GM23338 (cell line): Measurements from ENCODE around the gene PLEKHA7. TPM values are rescaled to one million over a fixed set of nuclear protein-coding genes. Genes with fewer than 3 reads are reported as not detected.

Source experiments
- ATAC-seq: fragments of 200-7000 bp; cut with Tn5 transposase; 3 replicates; pipeline ENCODE4 v1.9.1; 2020
- DNase-seq: peaks from one replicate; pipeline ENCODE4 v3.0.0-alpha.2; 2015; ENCODE audit warnings: low spot score
- H2AFZ ChIP-seq: fragments of 200-600 bp; sonication (generic); 2 replicates; pipeline ENCODE4 v1.8.0; 2016; ENCODE audit warnings: antibody characterized with exemption, mild to moderate bottlenecking, moderate library complexity
- H3F3A ChIP-seq: fragments of 200-600 bp; sonication (generic); replicated peaks from 2 replicates; pipeline ENCODE4 v1.8.0; 2017; ENCODE audit warnings: antibody characterized with exemption, mixed run types, low read depth
- H3K27ac ChIP-seq: fragments of 200-600 bp; sonication (generic); 2 replicates; pipeline ENCODE4 v1.6.1; 2016; ENCODE audit warnings: low read depth
- H3K27me3 ChIP-seq: fragments of 200-600 bp; sonication (generic); 2 replicates; pipeline ENCODE4 v1.8.0; 2016; ENCODE audit warnings: mild to moderate bottlenecking, mixed run types, moderate library complexity; ENCODE audit not compliant: insufficient read depth
- H3K36me3 ChIP-seq: fragments of 200-600 bp; sonication (generic); 2 replicates; pipeline ENCODE4 v1.8.0; 2016; ENCODE audit warnings: mild to moderate bottlenecking; ENCODE audit not compliant: insufficient read depth
- H3K4me1 ChIP-seq: fragments of 200-600 bp; sonication (generic); 2 replicates; pipeline ENCODE4 v1.8.0; 2016; ENCODE audit warnings: mild to moderate bottlenecking, moderate library complexity; ENCODE audit not compliant: insufficient read depth
- H3K4me2 ChIP-seq: fragments of 200-600 bp; sonication (generic); 2 replicates; pipeline ENCODE4 v1.7.1; 2017; ENCODE audit warnings: mixed run types
- H3K4me3 ChIP-seq: fragments of 200-600 bp; sonication (generic); 2 replicates; pipeline ENCODE4 v1.6.1; 2016; ENCODE audit warnings: mixed run types
- H3K79me2 ChIP-seq: fragments of 200-600 bp; sonication (generic); replicated peaks from 2 replicates; pipeline ENCODE4 v1.8.0; 2017; ENCODE audit warnings: mild to moderate bottlenecking; ENCODE audit not compliant: insufficient read depth
- H3K9me2 ChIP-seq: fragments of 200-600 bp; sonication (generic); 2 replicates; pipeline ENCODE4 v1.8.0; 2017; ENCODE audit not compliant: insufficient read depth
- H4K20me1 ChIP-seq: fragments of 200-600 bp; sonication (generic); replicated peaks from 2 replicates; pipeline ENCODE4 v1.8.0; 2017; ENCODE audit warnings: mild to moderate bottlenecking; ENCODE audit not compliant: insufficient read depth
- H3K27ac Mint-ChIP-seq: 2 replicates; pipeline ENCODE4 v1.8.0; 2020; ENCODE audit warnings: inconsistent platforms, mild to moderate bottlenecking, moderate library complexity, mixed read lengths
- H3K27me3 Mint-ChIP-seq: 3 replicates; pipeline ENCODE4 v1.8.0; 2022; ENCODE audit warnings: low read depth, mild to moderate bottlenecking, moderate library complexity, mixed read lengths, inconsistent platforms; ENCODE audit not compliant: insufficient read depth, poor library complexity
- H3K36me3 Mint-ChIP-seq: 3 replicates; pipeline ENCODE4 v1.8.0; 2021; ENCODE audit warnings: low read depth, mild to moderate bottlenecking, inconsistent platforms, moderate library complexity, mixed read lengths
- H3K4me1 Mint-ChIP-seq: 3 replicates; pipeline ENCODE4 v1.8.0; 2020; ENCODE audit warnings: mild to moderate bottlenecking, inconsistent platforms, mixed read lengths
- H3K4me3 Mint-ChIP-seq: 3 replicates; pipeline ENCODE4 v1.8.0; 2021; ENCODE audit warnings: moderate library complexity, mild to moderate bottlenecking, inconsistent platforms, mixed read lengths
- H3K9me3 Mint-ChIP-seq: 3 replicates; pipeline ENCODE4 v1.8.0; 2020; ENCODE audit warnings: moderate library complexity, mild to moderate bottlenecking, inconsistent platforms, mixed read lengths
- EZH2phosphoT487 ChIP-seq: fragments of 200-600 bp; sonication (generic); IDR thresholded peaks from one replicate; pipeline ENCODE4 v1.8.1; 2018; ENCODE audit warnings: antibody characterized with exemption; ENCODE audit not compliant: unreplicated experiment
- JUNB ChIP-seq: IDR thresholded peaks from one replicate; pipeline ENCODE4 v1.6.1; 2016; ENCODE audit warnings: antibody characterized with exemption; ENCODE audit not compliant: unreplicated experiment
- STAT1 ChIP-seq: IDR thresholded peaks from one replicate; pipeline ENCODE4 v1.6.1; 2016; ENCODE audit warnings: antibody characterized with exemption; ENCODE audit not compliant: unreplicated experiment
- ZNF114 ChIP-seq: fragments of 250-450 bp; sonication (Bioruptor Pico); IDR thresholded peaks from 2 replicates; pipeline ENCODE4 v1.5.0; 2020; ENCODE audit warnings: mild to moderate bottlenecking, moderate library complexity
- ZNF331 ChIP-seq: fragments of 250-450 bp; sonication (Bioruptor Pico); IDR thresholded peaks from 2 replicates; pipeline ENCODE4 v1.5.0; 2020; ENCODE audit warnings: low read depth, mild to moderate bottlenecking, moderate library complexity
- polyA plus RNA-seq: library from polyadenylated mRNA; unstranded; fragments of >200 nt; fragmentation: Nextera tagmentation; extraction: Ambion mirVana; gene quantifications from 2 replicates; pipeline ENCODE4 v1.2.1, GENCODE V29; 2016
- total RNA-seq: library from RNA; depleted of rRNA; stranded (reverse); fragments of >200 nt; shearing (Covaris generic); gene quantifications from 2 replicates; pipeline ENCODE4 v1.2.3, GENCODE V29; 2014
- TF ChIP-seq, protein P1 (sequence below): fragments of 250-450 bp; sonication (Bioruptor Pico); IDR thresholded peaks from 2 replicates; pipeline ENCODE4 v1.5.0; 2020; ENCODE audit warnings: mild to moderate bottlenecking, moderate library complexity
- TF ChIP-seq, protein P2 (sequence below): IDR thresholded peaks from one replicate; pipeline ENCODE4 v1.6.1; 2018; ENCODE audit warnings: antibody characterized with exemption; ENCODE audit not compliant: unreplicated experiment

PLEKHA7 gene
- total and polyA plus RNA-seq, 2 experiments from 2014 or later = 9.7 to 15.8 TPM

DNA sequence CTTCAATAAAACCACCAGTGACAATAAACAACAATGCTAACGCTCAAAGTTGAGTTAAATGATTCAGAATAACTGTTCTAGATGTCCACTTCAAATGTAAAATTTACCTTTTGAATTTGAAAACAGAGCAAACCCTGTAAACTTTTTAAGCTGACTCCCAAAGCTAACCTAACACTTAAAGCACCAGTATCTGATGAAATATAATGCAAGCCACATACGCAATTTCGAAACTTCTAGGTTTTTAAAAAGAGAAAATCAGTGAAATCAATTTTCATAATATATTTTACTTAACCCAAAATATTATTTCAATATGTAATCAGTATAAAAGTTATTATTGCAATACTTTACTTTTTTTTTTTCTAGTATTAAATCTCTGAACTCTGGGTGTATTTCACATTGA lies 71.3 kb downstream of the PLEKHA7 start (continued):
- TF ChIP-seq, protein P1, sequence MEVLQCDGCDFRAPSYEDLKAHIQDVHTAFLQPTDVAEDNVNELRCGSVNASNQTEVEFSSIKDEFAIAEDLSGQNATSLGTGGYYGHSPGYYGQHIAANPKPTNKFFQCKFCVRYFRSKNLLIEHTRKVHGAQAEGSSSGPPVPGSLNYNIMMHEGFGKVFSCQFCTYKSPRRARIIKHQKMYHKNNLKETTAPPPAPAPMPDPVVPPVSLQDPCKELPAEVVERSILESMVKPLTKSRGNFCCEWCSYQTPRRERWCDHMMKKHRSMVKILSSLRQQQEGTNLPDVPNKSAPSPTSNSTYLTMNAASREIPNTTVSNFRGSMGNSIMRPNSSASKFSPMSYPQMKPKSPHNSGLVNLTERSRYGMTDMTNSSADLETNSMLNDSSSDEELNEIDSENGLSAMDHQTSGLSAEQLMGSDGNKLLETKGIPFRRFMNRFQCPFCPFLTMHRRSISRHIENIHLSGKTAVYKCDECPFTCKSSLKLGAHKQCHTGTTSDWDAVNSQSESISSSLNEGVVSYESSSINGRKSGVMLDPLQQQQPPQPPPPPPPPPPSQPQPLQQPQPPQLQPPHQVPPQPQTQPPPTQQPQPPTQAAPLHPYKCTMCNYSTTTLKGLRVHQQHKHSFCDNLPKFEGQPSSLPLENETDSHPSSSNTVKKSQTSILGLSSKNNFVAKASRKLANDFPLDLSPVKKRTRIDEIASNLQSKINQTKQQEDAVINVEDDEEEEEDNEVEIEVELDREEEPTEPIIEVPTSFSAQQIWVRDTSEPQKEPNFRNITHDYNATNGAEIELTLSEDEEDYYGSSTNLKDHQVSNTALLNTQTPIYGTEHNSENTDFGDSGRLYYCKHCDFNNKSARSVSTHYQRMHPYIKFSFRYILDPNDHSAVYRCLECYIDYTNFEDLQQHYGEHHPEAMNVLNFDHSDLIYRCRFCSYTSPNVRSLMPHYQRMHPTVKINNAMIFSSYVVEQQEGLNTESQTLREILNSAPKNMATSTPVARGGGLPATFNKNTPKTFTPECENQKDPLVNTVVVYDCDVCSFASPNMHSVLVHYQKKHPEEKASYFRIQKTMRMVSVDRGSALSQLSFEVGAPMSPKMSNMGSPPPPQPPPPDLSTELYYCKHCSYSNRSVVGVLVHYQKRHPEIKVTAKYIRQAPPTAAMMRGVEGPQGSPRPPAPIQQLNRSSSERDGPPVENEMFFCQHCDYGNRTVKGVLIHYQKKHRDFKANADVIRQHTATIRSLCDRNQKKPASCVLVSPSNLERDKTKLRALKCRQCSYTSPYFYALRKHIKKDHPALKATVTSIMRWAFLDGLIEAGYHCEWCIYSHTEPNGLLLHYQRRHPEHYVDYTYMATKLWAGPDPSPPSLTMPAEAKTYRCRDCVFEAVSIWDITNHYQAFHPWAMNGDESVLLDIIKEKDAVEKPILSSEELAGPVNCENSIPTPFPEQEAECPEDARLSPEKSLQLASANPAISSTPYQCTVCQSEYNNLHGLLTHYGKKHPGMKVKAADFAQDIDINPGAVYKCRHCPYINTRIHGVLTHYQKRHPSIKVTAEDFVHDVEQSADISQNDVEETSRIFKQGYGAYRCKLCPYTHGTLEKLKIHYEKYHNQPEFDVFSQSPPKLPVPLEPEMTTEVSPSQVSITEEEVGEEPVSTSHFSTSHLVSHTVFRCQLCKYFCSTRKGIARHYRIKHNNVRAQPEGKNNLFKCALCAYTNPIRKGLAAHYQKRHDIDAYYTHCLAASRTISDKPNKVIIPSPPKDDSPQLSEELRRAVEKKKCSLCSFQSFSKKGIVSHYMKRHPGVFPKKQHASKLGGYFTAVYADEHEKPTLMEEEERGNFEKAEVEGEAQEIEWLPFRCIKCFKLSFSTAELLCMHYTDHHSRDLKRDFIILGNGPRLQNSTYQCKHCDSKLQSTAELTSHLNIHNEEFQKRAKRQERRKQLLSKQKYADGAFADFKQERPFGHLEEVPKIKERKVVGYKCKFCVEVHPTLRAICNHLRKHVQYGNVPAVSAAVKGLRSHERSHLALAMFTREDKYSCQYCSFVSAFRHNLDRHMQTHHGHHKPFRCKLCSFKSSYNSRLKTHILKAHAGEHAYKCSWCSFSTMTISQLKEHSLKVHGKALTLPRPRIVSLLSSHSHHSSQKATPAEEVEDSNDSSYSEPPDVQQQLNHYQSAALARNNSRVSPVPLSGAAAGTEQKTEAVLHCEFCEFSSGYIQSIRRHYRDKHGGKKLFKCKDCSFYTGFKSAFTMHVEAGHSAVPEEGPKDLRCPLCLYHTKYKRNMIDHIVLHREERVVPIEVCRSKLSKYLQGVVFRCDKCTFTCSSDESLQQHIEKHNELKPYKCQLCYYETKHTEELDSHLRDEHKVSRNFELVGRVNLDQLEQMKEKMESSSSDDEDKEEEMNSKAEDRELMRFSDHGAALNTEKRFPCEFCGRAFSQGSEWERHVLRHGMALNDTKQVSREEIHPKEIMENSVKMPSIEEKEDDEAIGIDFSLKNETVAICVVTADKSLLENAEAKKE (CRISPR knock-in tag) = no peak
- TF ChIP-seq, protein P2, sequence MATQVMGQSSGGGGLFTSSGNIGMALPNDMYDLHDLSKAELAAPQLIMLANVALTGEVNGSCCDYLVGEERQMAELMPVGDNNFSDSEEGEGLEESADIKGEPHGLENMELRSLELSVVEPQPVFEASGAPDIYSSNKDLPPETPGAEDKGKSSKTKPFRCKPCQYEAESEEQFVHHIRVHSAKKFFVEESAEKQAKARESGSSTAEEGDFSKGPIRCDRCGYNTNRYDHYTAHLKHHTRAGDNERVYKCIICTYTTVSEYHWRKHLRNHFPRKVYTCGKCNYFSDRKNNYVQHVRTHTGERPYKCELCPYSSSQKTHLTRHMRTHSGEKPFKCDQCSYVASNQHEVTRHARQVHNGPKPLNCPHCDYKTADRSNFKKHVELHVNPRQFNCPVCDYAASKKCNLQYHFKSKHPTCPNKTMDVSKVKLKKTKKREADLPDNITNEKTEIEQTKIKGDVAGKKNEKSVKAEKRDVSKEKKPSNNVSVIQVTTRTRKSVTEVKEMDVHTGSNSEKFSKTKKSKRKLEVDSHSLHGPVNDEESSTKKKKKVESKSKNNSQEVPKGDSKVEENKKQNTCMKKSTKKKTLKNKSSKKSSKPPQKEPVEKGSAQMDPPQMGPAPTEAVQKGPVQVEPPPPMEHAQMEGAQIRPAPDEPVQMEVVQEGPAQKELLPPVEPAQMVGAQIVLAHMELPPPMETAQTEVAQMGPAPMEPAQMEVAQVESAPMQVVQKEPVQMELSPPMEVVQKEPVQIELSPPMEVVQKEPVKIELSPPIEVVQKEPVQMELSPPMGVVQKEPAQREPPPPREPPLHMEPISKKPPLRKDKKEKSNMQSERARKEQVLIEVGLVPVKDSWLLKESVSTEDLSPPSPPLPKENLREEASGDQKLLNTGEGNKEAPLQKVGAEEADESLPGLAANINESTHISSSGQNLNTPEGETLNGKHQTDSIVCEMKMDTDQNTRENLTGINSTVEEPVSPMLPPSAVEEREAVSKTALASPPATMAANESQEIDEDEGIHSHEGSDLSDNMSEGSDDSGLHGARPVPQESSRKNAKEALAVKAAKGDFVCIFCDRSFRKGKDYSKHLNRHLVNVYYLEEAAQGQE = no peak
- no peak for TF ChIP-seq EZH2phosphoT487
- no peak for TF ChIP-seq STAT1
- no peak for TF ChIP-seq JUNB

DNA sequence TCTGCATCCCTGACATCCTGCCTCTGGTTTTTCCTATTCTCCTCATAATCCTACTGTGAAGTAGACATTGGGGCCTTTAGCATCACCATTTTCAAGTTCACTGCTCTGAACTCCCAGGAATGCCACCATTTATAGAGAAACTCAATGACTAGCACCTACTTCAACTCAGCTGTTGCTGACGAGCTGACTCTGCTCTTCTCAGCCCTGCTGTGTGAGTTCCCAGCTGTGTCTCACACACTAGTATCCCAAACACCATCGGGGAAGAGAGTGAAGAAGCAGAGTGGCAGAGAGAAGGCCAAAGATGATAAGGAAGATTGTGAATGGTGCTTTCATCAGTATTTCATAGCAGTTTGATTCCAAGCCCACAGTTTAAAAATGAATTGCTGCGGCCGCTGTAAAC lies 71.9 kb downstream of the PLEKHA7 start:
- peaks cover 19% of the 10 kb centered on the region for H3K4me1 ChIP-seq
- DNase-seq = no peak
- Mint-ChIP-seq H3K9me3 (no peaks in the 10 kb centered on the region), H3K4me1 (peaks cover 25% of the 10 kb centered on the region; the same call in 2 of the 3 replicates), H3K27me3 (peaks cover 6% of the 10 kb centered on the region), H3K36me3 (no peaks in the 10 kb centered on the region), H3K4me3 (no peak overlapping the region), H3K27ac (no peak overlapping the region)
- H2AFZ ChIP-seq = no peak overlapping the region
- H3K4me2 ChIP-seq = no peak overlapping the region
- no peak for ATAC-seq
- H3K4me3 ChIP-seq = no peak overlapping the region
- peaks cover 3% of the 10 kb centered on the region; the same call in 1 of the 2 replicates for H4K20me1 ChIP-seq
- H3F3A ChIP-seq = no peaks in the 10 kb centered on the region
- no peaks in the 10 kb centered on the region for H3K27me3 ChIP-seq
- no peaks in the 10 kb centered on the region for H3K9me2 ChIP-seq
- no peaks in the 10 kb centered on the region; the same call in 1 of the 2 replicates for H3K79me2 ChIP-seq
- H3K27ac ChIP-seq = no peak overlapping the region
- H3K36me3 ChIP-seq = no peaks in the 10 kb centered on the region
- TF ChIP-seq ZNF331 (CRISPR knock-in tag) (no peak), ZNF114 (no peak)
- TF ChIP-seq, protein P2 = no peak
